EL (cell line): Measurements from ENCODE around the gene SAMHD1.
"Not testable (repeated sequence)": the region's sequence is repeated elsewhere in the genome, so short reads cannot be mapped to it uniquely, and the experiment has no call there.

Source experiments
- DNase-seq: peaks from one replicate; pipeline ENCODE4 v3.0.0-alpha.2; 2016

The SAMHD1 gene

DNA sequence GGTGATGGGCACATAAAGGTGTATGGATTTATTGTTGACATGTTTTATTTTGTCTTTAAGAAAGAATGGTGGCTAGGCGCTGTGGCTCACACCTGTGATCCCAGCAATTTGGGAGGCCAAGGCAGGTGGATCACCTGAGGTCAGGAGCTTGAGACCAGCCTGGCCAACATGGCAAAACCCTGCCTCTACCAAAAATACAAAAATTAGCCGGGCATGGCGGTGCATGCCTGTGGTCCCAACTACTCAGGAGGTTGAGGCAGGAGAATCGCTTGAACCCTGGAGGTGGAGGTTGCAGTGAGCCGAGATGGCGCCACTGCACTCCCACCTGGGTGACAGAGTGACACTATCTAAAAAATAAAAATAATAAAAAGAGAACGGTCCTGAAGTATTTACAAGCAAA, 45.4 kb downstream of the SAMHD1 start:
- not testable (repeated sequence) for DNase-seq

DNA sequence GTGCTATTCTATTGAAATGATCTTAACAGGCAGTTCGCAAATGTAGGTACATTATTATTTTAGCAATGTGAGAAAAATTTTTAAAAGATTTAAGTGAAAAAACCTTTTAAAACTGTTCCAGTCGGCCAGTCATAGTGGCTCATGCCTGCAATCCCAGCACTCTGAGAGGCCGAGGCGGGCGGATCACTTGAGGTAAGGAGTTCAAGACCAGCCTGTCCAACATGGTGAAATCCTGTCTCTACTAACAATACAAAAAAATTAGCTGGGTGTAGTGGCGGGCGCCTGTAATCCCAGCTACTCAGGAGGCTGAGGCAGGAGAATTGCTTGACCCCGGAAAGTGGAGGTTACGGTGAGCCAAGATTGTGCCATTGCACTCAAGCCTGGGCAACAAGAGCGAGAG, 45.9 kb downstream of the SAMHD1 start:
- not testable (repeated sequence) for DNase-seq

DNA sequence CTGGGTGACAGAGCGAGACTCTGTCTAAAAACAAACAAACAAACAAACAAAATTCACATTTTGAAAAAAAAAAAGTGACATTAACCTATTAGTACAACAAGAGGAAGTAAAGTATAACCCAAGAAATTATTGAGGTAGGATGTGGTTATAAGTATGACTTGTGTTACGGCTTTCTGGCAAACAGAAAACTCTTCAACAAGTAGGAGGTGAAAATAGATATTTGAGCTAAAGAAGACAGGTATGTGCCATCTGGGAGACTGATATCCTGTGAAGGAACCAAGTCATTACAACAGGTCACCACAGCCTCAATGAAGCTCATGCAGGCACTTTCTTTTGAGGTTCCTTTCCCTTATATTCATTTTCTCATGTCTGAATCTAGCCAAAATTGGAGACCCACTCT, 46.8 kb downstream of the SAMHD1 start:
- no peak for DNase-seq

DNA sequence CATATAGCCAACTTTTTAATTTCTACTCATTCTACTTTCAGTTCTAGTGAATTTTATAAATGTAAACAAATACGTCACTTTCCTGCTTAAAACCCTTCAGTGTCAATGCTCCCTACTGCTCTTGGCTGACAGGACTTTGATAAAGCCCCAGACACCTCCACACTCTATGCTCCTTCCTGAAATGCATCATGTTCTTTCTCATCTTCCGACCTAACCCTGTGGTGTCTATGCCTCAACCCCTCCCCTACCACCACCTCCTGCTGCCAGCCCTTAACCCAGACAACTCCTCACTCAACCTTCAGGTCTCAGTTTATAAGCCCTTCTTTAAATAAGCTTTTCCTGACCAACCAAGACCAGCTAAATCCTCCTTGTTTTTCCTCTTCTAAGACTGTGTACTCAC, 56.5 kb downstream of the SAMHD1 start:
- DNase-seq = no peak

DNA sequence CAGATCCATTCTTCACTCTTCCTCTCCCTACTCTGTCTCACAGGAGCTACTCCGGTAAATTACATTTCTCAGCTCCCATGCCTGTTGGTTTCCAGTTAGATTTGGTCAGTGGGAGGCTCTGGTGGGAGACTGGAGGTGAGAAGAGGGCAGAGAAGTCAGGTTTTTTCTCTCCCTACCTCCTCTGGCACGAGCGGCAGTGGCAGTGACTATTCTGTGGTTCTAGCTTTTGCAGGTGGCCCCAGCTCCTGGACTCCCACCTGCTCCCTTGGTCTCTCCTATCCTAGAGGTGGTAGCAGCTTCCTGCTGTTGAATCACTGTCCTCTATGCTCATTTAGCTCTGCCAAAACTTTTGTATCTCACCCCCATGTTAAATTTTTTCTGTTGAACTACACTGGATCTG, 57.7 kb downstream of the SAMHD1 start:
- no peak for DNase-seq

DNA sequence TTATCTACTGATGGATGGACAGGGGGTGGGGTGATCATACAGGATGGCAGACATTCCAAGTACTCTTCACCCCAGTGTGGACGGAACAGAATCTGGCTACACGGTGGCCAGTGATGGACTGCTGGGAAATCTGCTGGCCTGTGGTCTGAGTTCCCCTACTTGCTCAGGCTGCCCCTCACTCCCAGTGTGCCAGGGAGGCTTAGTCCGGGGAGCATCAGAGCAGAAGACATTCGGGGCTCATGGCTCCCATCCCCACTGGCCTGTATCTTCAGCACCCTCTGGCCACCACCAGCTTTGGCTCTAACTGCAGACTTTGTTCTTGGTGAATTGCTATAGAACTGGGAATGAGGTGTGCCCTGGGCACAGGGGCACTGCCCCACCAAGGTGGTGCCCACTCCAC, 60.3 kb downstream of the SAMHD1 start:
- no peak for DNase-seq

DNA sequence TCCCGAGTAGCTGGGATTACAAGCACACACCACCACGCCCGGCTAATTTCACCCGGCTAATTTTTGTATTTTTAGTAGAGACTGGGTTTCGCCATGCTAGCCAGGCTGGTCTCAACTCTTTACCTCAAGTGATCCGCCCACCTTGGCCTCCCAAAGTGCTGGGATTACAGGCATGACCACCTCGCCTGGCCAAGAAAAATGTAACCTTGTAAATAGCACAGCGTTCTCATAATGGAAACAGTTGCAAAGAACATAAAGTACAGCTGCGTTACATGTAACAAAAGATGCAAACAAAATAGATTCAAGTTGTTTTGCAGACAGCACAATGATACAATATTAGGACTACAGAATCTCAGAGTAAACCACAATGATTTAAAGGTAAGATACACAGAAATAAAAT, 60.9 kb downstream of the SAMHD1 start:
- DNase-seq = no peak

DNA sequence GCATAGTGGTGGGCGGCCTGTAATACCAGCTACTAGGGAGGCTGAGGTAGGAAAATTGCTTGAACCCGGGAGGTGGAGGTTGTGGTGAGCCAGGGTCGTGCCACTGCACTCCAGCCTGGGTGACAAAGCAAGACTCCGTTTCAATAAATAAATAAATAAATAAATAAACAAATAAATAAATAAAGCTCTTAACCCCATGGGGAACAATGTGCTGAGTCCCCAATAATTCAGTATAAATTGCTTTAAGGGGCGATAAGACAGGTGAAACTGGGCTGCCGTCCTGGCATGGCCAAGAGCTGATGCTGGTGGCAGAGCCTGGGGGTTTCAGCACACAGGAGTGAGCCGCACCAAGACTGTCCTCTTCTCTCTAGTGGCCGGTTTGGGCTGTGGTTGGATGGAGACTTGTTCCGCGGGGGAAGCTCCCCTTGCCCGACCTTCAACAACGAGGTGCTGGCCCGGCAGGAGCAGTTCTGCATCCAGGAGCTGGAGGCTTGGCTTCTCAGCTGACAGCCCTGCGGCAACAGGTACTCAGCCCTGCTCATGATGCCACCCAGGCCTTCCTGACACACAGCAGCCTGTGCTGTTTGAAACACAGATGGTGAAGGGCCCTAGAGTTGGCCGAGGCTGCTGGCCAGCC, 62.5 kb downstream of the SAMHD1 start:
- DNase-seq = no peak

DNA sequence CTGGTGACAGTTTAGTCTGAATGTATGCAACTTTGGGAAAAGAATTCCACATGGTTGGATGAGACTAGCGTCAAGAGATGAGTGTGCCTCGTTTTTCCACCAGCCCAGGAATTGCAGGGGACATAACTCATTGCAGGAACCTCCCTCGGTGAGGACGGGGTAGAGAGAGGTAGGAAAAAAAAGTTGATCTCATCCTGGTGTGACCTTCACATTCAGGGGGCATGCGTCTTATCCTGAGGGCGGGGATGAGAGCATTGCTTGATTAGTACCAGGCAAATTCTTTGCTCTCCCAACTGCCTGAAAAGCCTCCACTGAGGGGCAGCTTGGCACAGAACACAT, 63.8 kb downstream of the SAMHD1 start:
- peak; percentile 60 for DNase-seq

DNA sequence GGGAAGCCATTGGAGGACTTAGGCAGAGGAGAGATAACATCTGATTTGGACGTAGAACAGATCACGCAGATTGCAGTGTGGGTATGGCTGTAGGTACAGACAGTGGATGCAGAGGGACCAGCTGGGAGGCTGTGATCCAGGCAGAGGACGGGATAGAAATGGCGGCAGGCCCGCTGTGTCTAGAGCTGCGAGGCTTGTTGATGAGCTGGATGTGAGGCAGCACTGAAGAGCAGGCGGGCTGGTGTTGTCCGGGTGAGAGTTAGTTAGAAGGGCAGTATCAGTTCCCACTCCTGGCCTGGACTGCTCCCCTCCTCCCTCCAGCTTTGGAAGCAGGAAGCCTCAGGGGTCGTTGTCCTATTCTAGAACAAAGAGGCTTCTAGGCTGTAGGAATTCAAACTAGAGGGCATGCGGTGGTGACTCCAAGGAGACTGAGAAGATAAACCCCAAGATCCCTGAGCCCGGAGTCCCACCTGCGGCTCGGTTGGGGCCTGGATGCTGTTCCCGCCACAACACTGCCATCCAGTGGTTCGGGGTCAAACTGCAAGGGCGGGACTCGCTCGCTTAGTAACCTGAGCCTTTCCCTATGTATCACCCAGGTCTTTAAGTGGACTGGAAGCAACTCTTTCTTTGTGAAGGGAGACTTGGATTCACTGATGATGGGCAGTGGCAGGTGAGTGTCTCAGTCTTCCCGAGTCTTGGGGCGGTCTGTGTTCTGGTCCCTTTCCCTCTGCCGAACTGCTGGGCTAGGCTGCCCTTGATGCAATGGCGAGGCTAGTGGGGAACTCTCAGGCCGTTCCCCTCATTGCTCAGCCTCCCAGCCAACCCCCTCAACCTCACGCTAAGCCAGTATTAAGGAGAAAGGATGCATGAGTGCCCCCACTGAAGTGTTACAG, 64.4 kb downstream of the SAMHD1 start:
- peak; percentile 85 for DNase-seq

DNA sequence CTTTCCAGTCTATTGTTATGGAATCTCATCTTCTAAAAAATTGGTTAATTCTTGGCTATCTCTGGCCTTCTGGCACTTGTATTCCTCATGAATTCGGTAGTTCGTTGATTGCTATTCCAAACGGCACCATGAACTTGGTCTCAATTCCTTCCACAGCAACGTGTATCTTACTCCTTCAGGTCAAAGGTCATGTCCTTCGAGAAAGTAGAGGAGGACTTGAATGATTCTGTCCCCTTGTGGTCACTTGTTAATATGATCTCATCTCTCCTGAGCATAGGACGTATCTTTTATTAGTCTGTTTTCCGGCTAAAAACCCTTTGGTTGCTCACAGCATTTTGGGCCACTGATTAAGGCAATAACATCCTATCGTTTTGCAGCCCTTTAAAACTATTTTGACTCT, 66.2 kb downstream of the SAMHD1 start:
- peak; percentile 25 for DNase-seq

DNA sequence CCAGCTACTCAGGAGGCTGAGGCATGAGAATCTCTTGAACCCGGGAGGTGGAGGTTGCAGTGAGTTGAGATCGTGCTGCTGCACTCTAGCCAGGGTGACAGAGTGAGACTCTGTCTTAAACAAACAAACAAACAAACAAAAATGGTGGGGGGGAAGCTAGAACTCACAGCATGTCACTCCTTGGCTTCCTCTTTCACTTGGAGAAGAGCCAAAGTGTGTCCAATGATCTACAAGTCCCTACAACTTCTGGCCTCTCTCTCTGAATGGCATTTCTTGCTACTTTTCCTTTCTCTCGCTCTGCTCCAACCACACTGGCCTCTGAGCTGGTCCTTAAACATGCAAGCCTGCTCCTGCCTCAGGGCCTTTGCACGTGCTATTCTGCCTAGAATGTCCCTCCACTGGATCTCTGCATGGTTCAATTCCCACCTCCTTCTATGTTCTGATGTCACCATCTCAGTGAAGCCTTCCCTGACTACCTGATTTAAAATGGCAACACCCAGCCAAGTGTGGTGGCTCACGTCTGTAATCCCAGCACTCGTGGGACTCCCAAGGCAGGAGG, 67.5 kb downstream of the SAMHD1 start:
- DNase-seq = no peak

DNA sequence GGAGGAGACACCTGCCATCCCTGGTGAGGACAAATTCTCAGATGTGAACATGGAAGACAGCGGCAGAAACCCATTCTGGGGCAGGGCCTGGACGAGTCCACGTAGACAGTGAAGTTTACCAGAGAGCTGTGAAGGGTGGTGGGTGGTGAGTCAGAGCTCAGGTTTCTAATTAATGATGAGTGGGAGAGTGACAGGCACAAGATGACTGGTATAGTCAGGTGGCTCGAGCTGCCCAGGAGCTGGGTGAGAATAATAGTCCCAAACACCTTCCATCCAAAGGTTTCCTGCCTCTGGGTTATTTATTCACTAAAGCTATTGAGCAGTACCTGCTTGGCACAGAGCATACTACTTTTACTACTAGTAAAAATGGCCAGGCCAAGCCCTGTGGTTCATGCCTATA, 69.6 kb downstream of the SAMHD1 start:
- DNase-seq = no peak

DNA sequence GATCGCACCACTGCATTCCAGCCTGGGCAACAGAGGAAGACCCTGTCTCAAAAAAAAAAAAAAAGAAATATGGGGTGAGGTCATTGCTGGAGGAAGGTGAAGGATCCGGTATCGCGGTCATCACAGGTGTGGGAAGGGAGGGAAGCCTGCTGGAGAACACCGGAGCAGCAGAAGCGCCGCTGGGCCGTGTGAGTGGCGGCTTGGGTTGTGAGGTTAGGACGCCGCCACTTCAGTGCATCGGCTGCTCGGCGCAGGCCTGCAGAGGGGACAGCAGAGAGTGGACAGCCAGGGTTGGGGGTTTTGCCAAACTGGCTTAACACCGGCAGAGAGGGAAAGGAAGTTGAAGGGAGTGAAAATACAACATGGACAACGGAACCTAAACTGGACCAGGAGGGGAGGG, 70.2 kb downstream of the SAMHD1 start:
- no peak for DNase-seq

DNA sequence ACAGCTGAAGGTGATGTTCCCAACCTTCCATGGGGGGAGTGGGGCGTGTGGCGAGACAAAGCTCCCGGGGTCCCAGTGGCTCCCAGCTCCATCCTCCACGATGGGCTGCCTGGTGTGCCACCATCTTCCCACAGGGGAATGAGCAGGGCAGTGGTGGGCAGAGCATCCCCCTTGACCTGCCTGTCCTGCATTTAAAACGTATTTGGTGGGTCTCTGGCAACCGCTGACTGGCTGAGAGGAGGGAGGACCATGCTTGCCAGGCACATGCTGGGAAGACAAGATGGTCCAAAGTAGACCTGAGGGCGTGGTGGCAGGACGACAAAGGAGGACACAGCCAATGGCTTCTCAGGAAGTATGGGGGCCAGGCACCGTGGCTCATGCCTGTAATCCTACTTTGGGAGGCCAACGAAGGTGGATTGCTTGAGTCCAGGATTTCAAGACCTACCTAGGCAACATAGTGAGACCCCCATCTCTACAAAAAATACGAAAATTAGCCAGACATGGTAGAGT, 70.7 kb downstream of the SAMHD1 start:
- DNase-seq = no peak

DNA sequence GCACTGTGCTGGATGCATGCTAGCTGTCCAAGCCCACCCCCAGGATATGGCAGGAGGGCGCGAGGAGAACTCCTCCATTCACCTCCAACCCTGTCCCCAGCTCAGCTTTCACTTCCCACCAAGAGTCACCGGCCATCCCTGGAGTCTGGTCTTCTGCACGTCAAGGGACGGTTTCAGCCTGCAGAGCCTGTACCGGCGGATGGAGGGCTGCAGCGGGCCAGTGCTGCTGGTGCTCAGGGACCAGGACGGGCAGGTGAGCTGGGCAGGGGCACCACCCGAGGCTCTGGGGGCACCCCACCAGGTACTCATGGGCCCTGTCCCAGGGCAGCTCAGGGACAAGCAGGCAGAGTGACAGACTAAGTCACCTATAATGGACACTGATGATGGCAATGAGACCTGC, 72.6 kb downstream of the SAMHD1 start:
- no peak for DNase-seq

DNA sequence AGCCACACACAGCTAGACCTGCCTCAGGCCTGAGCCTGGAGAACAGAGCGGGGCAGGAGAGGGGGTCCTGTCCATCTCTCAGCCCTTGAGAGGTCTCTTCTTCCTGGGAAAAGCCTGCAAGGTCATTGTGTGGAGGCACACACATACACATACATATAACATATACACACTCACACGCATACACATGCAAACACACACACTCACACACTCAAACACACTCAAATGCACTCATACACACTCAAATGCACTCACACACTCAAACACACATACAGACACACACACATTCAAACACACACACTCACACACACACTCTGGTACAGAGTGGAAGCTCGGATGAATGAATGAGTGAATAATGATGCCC, 75.1 kb downstream of the SAMHD1 start:
- no peak for DNase-seq

DNA sequence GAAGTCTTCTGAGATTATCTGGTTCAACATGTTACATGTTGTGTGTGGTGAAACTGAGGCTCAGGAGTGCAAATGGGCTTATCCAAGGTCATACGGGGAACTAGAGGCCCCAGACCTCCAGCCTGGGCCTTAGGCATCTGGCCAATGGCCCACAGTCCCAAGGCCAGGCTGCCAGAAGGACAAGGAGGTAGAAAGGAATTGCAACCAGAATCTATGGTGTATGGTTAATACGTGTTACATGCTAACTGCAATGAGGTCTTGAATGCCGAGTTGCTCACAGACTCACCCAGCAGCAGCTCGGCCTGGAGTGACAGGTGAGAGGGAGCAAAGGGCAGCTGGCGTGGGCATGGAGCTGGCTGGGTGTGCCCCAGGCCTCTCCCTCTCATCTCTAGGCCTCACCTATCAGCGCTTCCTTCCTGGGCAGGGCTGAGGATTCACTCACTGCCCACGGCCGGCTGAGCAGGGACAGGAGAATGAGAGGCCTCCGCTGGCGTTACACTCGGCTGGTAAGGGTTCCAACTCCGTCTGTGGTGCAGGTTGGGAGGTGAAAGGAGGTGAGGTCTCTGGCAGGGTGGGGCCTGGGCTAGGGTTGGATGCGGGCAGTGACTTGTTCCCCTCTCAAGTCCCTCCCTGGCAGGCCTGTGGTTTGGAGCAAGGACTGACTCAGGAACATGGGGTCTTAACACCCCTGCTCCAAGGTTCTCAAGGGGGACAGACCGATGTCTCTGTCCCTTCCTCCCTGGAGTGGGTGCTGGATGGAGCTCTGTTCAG, 75.6 kb downstream of the SAMHD1 start, which contains the start of gene TLDC2:
TLDC2 (plus strand) TSS at position 437 of the 771 bp plus-strand sequence; CDS start at position 474, 37 bp downstream.
- DNase-seq = no peak

DNA sequence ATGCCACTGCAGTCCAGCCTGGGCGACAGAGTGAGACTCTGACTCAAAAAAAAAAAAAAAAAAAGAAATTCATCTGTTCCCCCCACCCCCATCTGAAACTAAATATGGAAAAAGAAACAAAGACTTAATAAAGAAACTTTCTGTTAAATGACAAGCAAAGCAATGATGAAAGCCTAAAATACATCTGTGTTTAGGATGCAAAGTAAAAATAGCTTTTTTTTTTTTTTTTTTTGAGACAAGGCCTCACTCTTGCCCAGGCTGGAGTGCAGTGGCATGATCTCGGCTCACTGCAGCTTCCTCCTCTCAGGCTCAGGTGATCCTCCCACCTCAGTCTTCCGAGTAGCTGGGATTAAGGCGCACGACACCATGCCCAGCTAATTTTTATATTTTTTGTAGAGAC, 76.4 kb downstream of the SAMHD1 start:
- DNase-seq = not testable (repeated sequence)

DNA sequence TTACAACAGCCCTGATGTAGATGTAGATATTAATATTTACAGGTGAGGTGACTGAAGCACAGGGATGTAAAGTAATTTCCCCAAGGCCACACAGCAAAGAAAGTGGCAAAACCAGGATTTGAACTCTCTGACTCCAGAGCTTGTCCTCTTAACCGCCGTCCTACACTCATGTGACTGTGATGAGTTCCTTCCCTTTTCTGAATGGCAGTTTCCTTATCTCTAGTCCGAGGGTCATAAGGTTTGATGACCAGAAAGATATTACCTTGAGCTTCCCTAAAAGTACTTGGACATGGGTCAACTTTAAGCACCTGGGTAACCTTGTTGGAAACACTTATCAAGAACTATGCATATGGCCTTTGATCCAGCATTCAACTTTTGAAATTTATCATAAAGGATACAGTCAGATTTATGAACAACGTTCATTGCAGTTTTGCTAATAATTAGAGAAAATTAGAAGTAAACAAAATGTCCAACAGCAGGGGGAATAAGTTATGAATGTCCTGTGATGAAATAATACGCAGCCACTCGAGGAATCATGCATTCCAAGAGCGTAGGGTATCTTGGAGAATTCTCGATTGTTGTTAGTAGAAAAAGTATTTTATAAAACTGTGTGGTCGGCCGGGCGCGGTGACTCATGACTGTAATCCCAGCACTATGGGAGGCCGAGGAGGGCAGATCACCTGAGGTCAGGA, 77.9 kb downstream of the SAMHD1 start:
- no peak for DNase-seq

DNA sequence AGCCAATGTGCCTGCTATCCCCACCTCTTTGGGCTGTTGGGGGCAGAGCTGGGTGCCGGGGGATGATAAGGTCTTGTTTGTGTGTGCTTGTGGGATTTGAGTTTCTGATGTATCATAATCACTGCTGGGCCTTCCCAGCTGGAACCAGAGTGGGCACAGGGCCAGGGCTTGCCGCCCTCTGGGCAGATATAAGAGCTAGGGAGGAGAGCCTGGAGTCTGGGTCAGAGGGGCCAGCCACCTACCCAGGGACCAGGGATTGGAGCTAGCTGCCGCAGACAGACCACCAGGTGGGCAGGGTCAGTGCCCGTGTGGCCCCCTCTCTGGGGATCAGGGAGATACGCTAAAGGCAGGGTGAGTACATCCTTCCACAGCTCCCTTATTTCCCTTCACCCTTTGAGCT, 78.7 kb downstream of the SAMHD1 start:
- no peak for DNase-seq
